ENCODE measurements around the gene SORBS2.

DNA sequence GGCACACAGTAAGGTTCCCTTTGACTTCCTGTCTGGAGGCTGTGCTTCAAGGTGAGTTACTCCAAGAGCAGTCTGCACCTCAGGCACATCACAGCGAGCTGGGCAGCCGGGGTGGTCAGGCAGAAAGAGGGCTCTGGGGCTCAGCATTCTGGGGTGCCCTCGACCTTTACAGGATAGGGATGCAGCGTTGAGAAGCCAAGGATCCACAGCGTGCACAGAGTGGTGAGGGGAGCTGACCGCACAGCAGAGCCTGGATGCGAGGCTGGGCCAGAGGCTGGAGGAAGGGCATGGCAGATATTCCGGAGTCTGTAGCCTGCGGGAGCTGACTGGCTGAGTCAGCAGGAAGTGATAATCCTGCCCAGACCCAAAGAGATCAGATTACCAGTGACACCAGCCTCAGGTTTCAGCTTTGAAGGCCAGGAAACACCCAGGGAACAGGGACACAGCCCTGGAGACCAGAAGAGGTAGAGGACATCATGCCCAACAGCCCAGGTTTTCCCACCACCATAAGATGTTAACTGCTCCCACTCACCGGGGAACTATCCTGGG lies 238.3 kb downstream of the SORBS2 start:
- TF ChIP-seq, protein P1, sequence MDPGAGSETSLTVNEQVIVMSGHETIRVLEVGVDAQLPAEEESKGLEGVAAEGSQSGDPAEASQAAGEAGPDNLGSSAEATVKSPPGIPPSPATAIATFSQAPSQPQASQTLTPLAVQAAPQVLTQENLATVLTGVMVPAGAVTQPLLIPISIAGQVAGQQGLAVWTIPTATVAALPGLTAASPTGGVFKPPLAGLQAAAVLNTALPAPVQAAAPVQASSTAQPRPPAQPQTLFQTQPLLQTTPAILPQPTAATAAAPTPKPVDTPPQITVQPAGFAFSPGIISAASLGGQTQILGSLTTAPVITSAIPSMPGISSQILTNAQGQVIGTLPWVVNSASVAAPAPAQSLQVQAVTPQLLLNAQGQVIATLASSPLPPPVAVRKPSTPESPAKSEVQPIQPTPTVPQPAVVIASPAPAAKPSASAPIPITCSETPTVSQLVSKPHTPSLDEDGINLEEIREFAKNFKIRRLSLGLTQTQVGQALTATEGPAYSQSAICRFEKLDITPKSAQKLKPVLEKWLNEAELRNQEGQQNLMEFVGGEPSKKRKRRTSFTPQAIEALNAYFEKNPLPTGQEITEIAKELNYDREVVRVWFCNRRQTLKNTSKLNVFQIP (CRISPR knock-in tag; IDR thresholded peaks at IDR 0.05; ENCODE audit: borderline replicate concordance, low read depth): no peak
- TF ChIP-seq, protein P2, sequence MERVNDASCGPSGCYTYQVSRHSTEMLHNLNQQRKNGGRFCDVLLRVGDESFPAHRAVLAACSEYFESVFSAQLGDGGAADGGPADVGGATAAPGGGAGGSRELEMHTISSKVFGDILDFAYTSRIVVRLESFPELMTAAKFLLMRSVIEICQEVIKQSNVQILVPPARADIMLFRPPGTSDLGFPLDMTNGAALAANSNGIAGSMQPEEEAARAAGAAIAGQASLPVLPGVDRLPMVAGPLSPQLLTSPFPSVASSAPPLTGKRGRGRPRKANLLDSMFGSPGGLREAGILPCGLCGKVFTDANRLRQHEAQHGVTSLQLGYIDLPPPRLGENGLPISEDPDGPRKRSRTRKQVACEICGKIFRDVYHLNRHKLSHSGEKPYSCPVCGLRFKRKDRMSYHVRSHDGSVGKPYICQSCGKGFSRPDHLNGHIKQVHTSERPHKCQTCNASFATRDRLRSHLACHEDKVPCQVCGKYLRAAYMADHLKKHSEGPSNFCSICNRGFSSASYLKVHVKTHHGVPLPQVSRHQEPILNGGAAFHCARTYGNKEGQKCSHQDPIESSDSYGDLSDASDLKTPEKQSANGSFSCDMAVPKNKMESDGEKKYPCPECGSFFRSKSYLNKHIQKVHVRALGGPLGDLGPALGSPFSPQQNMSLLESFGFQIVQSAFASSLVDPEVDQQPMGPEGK (CRISPR knock-in tag; IDR thresholded peaks at IDR 0.05; ENCODE audit: borderline replicate concordance): no peak
- TF ChIP-seq, protein P3, sequence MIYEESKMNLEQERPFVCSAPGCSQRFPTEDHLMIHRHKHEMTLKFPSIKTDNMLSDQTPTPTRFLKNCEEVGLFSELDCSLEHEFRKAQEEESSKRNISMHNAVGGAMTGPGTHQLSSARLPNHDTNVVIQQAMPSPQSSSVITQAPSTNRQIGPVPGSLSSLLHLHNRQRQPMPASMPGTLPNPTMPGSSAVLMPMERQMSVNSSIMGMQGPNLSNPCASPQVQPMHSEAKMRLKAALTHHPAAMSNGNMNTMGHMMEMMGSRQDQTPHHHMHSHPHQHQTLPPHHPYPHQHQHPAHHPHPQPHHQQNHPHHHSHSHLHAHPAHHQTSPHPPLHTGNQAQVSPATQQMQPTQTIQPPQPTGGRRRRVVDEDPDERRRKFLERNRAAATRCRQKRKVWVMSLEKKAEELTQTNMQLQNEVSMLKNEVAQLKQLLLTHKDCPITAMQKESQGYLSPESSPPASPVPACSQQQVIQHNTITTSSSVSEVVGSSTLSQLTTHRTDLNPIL (CRISPR knock-in tag; IDR thresholded peaks at IDR 0.05; ENCODE audit: low read depth): no peak
- 0 out of 2 replicates have a peak, but pooled peaks have one; percentile 36 for TF ChIP-seq ZFP3 (CRISPR knock-in tag; IDR thresholded peaks at IDR 0.05)
- TF ChIP-seq TOX (CRISPR knock-in tag; IDR thresholded peaks at IDR 0.05; ENCODE audit: borderline replicate concordance): no peak

Data from SK-N-SH treated with all-trans-retinoic acid at 6 μM for 48 hours (cell line).